HG03469 (cell line): ENCODE results near the gene ADAMTS4.

ENCODE experiments used
- ATAC-seq: cut with Tn5 transposase; IDR thresholded peaks from one replicate; pipeline ENCODE4 v1.9.1; 2021; ENCODE audit warnings: mild to moderate bottlenecking, moderate library complexity, moderate number of reproducible peaks; ENCODE audit not compliant: unreplicated experiment

The ADAMTS4 gene

DNA sequence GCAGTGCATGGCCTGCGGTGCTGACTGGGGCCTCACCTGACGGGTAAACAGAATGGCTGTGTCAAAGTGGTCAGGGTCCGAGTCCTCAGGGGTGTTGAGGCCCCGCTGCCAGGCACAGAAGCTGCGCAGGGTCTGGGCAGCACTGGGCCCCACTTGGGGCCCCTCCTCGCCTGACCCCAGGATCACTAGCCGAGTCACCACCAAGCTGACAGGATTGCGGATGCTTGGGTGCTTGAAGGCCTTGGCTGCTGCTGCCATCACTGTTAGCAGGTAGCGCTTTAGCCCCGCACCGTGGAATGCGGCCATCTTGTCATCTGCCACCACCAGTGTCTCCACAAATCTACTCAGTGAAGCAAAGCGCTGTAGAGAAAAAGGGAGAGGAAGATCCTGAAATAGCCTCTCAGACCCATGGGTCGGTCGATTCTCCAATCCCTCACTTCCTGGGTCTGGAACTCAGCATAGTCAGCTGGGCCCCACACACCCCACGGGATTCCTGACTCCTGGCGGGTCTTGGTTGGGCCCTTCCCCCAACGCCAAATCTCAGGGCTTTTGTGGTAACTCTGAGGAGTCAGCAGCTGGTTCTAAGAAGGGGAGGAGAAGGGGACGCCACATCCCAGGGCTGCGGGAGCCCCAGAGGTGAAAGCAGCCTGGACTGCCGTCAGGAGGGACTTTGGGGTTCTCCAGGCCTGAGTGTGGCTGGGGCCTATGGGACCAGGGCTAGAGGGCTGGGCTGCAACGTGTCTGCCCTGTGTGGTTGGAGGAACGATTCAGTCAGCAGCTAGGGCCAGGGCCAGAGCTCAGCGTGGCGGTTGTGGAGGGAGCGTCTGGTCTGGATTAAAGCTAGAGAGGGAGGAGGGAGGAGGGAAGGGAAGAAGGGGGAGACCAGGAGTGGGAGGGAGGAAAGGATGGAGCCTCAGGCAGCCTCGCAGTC lies 2.1 kb downstream of the ADAMTS4 start:
- no peak for ATAC-seq

DNA sequence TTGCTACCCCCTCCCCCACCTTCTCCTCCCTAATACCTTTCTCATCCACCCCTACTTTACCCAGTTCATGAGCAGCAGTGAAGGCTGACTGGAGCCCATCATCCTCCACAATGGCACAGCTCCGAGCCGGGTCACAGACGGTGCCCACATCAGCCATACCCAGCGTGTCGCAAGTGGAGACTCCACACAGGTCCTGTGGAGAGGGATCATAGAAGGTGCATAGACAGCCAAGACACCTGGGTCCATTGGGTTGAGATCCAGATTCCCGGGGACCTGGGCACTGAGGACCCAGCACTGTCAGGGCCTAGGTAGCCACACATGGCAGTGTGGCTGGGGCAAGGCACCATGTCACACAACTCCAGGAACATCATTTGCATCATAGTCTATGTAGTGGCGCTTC lies 2.7 kb downstream of the ADAMTS4 start:
- ATAC-seq, result no peak

DNA sequence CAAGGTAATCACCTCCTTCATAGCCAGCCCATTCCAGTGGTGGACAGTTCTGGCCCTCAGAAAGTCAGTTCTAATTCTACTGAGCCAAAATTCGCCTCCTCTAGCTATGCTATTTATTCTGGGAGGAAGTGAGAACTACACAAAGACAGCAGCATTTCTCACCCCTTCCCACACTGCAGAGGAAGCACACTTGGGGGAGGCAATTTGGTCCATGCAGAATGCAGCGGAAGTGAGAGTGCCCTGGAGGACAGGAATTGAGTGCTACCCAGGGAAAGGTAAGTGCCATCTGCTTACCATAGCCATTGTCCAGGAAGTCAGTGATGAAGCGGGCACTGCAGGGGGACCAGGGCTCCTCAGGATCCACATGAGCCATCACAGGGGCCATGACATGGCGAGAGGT lies 3.7 kb downstream of the ADAMTS4 start:
- no peak for ATAC-seq

DNA sequence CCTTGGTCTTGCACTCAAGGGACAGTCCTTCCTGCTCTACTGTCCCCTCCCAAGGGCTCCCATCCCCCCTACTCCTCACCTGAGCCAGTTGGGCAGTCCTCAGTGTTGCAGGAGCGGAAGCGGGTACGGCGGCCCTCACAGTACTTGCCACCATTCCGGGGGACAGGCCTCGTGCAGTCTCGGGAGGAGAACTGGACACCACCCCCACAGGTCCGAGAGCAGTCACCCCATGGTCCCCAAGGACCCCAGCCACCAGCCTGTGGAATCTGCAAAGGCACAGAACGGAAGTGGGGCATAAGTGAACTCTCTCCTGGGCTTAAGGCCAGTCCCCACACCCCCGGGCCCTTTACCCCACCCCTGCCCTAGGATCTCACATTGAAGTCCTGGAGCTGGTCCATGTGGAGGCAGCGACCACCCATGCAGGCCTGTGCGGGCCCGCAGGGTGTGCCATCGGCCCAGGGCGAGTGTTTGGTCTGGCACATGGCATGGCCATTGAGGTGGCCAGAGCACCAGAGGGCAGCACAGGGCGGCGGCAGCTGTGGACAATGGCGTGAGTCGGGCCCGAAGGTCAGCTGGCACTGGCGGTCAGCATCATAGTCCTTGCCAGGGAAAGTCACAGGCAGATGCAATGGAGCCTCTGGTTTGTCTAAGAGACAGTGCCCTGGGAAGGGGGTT lies 5.2 kb downstream of the ADAMTS4 start:
- no peak for ATAC-seq

DNA sequence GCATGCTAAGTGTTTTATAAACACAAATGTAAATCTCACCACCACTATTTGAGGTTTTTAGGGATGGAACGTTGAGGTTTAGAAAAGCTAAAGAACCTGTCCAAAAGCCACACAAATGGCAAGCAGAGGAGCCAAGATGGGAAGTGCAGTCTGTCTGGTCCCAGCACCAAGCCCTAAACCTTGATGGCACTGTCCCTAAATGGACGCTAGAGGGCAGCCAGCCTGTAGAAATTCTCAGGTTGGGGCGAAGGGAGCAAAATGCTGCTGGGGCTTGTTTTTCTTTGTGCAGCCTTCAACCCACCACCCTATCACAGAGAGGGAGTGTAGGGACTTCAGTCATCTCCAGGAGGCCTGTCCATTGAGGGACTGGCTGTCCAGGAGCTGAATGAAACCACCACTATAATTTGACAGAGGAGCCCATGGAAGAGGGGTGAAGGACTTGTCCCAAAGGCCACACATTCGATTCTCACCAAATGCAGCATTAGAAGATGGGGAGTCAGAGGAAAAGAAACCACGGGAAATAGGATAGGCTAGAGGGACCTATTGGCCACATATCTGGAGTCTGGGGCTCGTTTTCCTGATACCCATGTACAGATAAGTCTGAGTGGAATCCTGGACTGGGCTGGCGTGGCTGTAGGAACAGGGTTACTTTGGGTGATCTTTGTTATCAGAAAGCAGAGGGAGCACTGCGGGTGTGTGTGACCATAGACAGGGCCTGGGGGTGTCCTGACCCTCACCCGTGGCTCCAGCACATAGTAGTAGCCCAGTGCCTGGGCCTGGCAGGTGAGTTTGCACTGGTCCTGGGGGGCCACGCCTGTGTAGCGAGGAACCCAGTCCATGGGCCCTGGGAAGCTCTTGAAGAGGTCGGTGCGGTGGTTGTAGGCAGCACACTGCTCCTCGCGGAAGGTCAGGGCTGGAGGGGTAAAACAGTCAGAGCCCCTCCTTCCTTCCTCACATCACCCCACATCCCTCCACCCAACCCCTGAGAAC lies 6.1 kb downstream of the ADAMTS4 start:
- ATAC-seq, result no peak

DNA sequence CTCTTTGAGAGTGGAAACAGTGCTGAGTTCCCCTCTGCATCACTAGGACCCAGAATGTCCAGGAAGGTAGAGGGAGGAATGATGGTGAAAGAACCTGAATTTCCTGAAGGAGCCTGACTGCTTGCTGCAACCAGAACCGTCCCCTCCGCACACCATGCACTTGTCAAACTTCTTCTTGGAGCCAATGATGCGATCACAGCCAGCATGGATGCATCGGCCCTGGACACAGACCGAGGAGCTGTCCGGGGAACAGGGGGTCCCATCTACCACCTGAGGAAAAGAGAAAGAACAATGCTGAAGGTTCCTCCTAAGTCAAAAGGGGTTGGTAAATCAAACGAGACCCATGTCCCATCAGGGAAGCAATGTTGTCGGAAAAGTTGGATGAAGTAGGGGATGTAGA lies 6.9 kb downstream of the ADAMTS4 start:
- no peak for ATAC-seq

DNA sequence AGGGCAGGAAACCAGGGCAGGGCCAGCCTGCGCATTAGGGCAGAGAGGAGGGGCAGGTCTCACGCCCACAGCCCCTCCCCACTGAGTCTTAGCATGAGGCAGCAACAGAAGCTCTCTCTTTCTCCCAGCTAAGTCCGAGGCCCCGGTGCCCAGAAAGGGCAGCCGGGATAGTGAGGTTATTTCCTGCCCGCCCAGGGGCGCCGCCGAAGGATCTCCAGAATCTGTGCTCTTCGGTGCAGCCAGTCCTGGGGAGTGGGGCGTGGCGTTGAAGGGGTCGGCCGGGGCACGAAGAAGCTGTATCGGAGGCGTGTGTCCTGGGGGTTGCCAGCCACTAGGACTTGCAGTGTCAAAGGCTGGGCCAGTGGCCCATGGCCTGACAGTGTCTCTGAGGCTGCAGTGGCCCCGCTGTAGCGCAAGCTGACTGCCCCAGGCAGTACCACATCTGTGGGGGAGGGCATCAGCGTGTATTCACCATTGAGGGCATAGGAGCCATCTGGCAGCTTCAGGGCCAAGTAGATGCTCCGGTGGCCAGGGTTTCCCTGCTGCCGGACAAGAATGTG lies 7.8 kb downstream of the ADAMTS4 start:
- ATAC-seq, result no peak

DNA sequence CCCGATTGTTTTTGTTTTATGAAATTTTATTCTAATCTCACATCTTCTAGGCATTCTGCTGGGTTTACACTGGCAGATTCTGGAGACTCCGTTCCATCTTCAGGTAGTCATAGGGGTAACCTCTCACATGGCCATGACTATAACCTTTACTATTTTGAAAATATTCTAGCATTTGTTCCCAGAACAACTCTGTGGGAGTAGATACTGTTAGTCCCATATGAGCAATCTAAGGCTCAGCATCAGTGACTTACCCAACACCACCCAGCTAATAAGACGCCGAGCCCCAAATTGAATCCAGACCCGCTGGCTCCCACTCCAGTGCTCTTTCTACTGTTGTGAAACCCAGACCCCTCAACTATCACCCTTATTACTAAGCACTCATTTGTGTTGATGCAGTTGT lies 9.8 kb downstream of the ADAMTS4 start:
- ATAC-seq, result no peak

DNA sequence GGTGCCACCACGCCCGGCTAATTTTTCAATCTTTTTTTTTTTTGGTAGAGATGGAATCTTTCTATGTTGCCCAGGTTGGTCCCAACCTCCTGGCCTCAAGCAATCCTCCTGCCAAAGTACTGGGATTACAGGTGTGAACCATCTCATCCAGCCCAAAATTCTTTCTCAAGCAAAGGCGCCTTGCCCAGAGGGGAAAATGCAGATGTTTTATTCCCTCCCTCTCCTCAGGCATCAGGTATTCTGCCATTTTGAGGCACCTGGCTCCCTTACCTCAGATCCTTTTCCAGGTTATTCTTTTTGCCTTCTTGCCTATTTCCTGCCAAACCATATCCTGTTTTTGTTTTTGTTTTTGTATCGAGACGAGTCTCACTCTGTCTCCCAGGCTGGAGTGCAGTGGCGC lies 10.5 kb downstream of the ADAMTS4 start:
- ATAC-seq, result no peak

DNA sequence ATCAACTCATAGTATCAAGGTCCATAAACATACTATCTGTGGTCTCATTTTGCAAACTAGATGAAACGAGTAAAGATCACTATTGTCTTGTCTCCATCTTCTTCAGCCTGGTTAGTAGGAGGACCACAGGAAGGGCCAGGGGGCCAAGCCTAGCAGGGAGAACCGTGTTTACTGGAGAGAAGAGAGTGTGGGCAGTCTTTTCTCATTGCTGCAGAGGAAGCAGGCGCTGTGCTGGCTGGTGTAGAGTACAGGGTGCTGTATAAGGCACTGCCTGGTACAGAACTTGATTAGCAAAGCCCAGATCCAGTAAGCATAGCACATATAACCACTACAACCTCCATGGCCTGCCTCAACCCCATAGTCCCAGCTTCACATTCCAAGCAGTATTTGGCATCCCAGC lies 11.5 kb downstream of the ADAMTS4 start:
- ATAC-seq, result no peak

DNA sequence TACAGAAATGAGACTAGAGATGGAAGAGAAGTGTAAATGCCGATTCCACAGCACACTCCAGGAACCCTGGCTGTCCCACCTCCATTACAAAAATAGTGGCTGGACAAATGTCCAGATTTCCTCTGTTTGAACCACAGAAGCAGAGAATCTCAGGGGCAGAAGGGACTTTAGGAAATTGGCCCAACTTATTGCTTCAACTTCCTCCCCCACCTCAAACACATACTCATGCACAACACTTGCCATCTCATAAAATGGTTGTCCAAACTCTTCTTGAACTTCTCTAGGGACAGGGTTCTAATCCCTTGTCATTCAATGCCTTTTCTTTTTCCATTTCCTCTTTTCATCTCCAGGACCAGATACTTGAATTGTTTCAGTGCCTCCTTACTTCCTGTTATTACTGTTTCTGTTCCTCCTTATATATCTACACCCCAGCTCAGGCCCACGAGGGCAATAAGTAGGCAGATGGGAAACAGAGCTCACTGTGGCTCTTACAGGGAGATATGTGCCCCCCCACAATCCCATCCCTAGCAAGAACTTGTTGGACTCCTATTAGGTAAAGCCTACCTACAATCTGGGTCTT lies 13.0 kb downstream of the ADAMTS4 start:
- ATAC-seq, result no peak

DNA sequence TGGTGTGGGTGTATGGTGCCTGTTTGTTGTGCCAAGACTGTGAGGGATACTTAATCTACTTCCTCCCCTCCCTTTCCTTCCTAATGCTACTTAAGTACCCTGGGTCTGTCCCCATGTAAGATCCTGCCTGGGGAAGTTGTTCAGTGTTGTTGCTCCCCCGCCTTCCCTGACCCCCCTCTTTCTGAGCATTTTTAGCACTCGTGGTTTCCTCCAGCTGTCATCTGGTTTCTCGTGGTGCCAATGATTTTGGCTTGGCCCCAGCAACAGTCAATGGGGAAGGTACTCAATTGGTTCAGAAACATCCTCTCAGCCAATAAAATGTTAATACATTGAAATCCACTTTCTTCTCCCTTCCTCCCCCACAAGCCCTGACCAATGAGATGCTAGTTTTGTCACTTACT lies 13.6 kb downstream of the ADAMTS4 start:
- ATAC-seq, result peak; percentile 67

DNA sequence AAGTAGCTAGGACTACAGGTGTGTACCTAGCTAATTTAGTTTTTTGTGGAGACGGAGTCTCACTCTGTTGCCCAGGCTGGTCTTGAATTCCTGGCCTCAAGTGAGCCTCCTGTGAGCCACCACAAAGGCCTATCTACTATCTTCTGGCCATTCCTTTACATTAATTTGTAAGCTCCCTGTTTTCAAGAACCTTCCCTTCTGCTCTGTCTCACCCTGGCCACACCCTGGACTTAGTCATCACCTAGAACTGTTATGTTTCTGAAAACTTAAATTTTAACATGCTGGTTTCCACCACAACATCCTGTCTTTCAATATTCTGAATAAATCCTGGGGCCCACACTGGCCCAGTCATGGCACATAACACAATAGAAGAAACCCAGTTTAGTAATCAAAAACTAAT lies 16.6 kb downstream of the ADAMTS4 start:
- ATAC-seq, result no peak

DNA sequence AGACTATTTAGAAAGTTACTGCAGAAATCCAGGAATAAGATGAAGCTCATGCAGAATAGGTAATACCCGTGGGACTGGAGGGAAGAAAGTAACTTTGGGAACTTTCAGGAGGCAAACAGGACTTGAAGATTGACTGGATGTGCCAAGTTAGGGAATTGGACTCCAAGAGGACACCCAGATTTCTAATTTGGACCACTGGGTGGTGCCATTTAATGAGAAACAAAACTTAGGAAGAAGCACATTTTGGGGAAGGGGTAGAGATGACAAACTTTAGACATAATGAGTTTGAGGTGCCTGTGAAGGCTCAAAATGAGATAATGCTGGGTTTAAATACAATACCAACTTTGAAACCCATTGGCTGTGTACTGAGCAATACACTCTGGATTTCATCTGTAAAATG lies 18.2 kb downstream of the ADAMTS4 start:
- ATAC-seq, result no peak

DNA sequence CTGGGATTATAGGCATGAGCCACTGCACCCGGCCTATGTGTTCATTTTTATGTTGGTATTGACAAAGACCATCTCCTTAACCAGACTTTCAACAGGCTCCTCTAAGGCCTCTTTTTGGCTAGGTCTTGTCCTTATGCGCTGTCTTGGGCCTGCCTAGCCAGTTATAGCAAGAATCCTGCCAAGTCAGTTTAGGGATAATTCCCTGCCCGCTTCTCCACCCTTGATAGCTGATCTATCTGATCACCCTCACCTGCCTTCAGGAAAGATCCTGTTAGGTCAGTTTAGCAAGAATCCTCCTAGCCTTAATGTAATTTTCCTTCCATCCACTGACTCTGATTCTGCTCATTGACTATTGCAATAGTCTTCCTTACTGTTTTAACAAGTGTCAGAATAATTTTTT lies 19.2 kb downstream of the ADAMTS4 start:
- ATAC-seq, result no peak

DNA sequence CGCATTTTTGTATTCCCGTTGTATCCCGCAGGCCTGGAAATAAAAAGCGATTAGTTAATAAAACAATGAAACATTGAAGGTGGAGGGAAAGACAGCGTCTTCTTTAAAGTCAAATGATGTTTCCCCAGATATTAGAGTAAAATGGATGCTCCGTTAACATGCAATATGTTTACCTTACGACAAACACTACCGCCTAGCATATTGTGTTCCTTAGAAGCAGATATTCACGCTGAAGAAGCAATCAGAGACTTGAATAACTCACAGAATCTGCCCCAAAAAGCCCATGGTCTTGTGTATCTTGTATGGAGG lies 21.0 kb downstream of the ADAMTS4 start:
- no peak for ATAC-seq

DNA sequence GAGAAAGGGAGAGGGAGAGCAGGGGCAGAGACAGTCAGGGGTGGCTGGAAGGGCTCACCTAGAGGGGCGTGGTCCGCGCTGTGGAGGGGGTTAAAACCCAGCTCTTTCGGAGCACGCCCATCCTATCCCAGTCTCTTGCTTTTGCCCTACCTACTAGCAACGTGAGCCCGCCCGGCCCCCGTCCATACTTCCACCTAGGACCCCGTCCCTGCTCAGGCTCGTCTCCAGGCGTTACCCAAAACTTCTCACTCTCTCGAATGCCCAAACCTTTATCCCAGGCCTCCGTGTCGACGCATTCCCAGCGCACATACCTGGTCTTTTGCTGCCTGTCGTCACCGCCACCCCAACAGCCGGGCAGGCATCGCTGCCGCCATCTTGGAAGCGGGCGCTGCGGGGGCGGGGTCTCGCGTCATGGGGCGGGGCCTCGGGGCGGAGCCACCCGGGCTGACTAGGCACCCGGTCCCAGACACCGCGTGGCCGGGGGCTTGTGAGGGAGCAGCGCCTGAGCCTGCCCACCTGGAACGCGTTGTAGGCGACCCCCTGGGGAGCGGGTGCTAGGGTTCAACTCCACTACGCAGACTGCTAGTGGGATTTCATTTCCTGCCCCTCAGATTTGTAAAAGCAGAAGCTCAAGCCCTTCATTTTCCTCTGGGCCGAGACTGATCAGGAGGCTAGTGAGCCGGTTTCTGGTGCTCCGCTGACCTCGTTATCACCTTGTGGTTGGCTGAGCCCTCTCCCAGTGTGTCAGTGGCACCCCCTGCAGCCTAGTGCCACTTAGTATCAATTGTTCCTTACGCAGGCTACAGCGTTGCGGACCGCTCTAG lies 21.5 kb downstream of the ADAMTS4 start, which contains the start of gene B4GALT3:
TSS of gene B4GALT3 (minus strand) at position 396 of the 824 bp plus-strand sequence. CDS start 1,447 bp downstream, outside the sequence.
- peak; percentile 41 for ATAC-seq

DNA sequence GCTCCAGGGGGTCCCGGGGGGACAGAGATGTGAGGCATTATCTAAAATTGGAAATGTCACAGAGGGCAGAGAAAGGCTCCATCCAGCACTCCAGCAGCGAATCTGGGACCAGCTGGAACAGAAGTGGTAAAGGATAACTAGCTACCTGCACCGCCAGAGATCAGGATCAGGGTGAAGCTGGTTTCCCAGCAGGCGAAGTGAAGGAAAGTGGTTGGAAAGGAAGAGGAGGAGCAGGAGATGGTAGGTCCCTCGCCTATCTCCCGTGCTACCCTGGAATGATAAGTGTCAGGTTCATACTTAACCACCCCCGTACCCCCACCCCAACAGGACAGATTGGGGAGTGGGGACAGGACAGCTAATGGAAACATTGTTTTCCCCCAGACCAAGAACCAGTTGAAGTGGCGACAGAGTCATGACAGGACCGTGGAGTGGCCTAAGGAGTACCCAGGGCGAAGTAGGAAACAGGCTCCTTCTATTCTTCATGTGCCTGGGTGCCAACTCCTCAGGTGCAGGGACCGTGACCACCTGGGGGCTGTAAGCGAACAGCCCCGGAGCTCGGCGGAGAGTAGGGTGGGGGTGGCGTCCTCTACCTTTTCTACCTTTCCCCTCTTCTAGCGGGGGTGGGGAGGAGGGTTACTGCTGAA lies 22.3 kb downstream of the ADAMTS4 start:
- ATAC-seq, result no peak
